GM20431 (cell line): ENCODE measurements around the gene NOVA2.

Experiments
- in situ Hi-C: fragments of 300-500 bp; cut with MseI, MboI; formaldehyde crosslinking; loops from one replicate; pipeline ENCODE4 v1.15.0; 2020; ENCODE audit warnings: low sequenced_read_pairs; ENCODE audit not compliant: unreplicated experiment

NOVA2 gene

DNA sequence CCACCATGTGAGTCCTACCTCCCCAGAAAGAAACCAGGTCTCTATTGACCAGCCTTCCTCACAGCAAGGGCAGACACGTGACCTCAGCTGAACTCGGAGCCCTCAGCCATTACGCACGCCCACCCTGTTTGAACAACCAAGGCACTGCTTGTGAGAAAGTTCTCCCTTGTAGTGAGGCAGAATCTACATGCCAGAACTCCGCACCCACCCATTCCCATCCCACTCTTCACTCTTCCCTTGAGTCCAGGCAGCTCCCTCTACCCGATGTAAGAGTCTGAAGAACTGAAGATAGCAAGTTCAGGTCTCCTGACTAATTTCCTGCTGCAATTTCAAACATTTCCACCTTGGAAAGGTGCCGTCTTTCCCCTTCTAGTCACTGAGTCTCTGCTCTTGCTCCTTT lies 6.4 kb downstream of the NOVA2 start:
- in situ Hi-C loops: no loop called here

- in situ Hi-C loops: no loop called here
These were observed 11.6 kb downstream of the NOVA2 start for GRCh38 chr19:45962021-45962420.

- in situ Hi-C loops: no loop called here
These were observed 12.9 kb downstream of the NOVA2 start for GRCh38 chr19:45960595-45961235.

DNA sequence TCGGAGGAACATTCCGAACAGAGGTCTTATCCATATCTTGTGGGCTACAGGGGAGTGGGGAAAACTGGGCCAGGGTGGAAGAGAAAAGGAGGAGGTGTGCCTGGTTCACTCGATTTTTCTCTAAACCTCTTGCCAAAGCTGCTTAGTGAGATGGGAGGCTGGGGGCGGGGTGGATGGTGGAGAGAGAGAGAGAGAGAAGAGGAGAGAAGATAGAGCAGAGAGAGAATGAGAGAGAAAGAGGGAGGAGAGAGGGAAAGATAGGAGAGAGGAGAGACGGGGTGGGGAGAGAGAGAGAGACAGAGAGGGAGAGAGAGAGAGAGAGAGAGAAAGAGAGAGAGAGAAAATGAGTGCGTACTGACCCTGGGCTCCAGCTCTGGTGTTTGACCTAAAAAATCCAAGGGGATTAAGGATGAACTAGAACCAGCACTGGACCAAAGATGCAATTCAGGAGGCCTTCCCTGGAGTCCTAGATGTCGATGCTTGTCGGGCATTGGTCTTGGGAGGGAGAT lies 14.1 kb downstream of the NOVA2 start:
- in situ Hi-C loops: no loop called here

GRCh38 chr19:45958769-45959516 lies 14.7 kb downstream of the NOVA2 start:
- in situ Hi-C loops: no loop called here

GRCh38 chr19:45958320-45958719 lies 15.3 kb downstream of the NOVA2 start:
- in situ Hi-C loops: no loop called here

DNA sequence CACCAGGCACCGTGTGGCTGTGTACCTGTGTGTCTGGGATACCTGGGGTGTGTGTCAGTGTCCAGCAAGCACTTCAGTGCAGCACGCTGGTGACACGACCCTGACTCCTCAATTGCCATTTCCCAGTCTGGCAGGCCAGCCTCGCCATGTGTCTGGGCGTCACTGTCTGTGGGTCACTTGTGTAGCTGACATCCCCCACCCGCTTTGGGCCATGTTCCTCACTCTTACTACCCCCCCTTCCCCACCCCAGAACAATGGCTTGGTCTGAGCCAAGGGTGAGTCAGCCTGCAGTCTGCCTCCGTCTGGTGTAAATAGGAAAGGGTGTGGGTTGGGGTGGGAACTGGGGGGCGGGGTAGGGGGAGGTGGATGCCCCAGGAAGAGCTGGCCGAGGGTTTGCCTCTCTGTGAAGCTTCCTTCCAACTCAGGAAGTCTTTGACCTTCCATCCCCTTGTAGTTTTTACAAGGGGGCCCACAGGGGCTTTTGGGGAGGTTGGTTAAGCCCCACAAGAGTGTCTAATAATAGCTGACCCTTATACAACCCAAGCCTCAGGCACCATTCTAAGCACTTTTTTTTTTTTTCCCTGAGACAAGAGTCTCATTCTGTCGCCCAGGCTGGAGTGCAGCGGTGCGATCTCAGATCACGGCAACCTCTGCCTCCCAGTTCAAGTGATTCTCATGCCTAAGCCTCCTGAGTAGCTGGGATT lies 17.6 kb downstream of the NOVA2 start:
- in situ Hi-C loops: no loop called here

- in situ Hi-C loops: no loop called here
These were observed 19.5 kb downstream of the NOVA2 start for GRCh38 chr19:45954156-45954555.

- in situ Hi-C loops: no loop called here
These were observed 20.0 kb downstream of the NOVA2 start for GRCh38 chr19:45953676-45954075.

DNA sequence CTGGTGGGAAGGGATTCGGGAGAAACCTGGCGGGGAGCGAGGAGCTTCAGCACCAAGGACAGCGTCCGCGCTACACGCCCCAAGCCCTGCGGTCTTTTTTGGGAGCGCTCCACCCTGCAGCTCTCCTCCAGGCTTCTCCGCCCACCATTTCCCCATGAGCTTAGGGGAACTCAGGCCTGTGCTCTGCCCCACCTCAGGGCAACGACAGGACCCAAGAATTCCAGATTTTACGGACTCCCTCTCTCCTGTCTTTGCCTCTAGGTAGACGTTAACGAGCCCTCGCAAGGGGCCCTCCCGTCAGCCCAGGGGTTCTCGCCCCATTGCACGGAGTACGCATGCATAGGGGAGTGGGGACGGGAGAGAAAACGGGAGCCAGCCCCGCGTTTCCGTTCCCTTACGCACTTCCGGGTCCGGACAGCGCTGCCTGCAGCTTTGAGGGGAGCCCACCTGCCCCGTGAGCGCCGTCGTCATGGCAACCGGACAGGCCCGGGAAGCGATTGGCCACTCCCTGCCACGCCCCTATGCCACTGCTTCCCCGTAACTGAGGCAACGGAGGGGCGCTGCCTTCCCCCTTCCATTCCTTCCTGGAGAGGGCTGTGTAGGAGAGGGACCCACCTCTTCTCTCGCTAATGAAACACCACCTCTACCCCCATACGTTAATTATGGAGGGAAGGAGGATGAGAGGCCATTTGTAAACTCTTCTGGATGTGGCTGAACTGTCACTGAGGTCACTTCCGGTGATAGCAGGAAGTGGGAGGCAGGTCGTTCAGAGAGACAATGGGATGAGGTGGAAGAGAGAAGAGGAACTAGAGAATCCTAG lies 20.8 kb downstream of the NOVA2 start:
- in situ Hi-C loops: no loop called here

- in situ Hi-C loops: no loop called here
These were observed 21.4 kb downstream of the NOVA2 start for GRCh38 chr19:45952341-45952685.

GRCh38 chr19:45947926-45948325 lies 25.7 kb downstream of the NOVA2 start:
- in situ Hi-C loops: no loop called here

GRCh38 chr19:45940515-45940805 lies 33.2 kb downstream of the NOVA2 start:
- in situ Hi-C loops: no loop called here

DNA sequence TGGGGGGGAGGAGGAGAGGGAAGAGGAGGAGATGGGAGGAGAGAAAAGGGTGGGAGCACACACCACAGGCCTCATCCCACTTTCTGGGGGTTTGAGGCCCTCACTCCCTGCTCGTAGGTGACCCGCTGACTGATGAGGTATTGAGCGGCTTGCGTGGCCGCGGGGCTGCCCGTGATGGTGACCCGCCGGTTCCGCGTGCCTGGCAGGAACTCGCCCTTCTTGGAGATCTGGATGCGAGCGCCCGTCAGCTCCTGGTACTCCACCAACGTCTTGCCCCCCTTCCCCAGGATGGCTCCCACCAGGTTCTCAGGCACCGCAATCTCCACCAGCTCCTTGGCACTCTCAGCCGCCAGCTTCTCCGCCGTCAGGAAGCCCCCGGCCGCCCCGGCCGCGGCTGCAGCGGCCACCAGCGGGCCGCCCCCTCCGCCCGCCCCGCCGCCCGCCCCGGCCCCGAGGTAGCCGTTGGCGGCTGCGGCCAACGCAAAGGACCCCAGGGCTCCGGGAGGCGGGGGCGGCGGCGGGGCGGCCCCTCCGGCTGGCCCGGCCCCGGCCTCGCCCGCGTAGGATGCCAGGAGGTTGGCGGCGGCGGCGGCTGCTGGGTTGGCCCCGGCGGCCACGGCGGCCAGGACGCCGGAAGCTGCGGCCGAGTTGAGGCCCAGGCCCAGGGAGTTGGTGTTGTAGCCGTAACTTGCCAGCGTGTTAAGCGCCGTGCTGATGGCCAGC lies 33.7 kb downstream of the NOVA2 start:
- in situ Hi-C loops: no loop called here

DNA sequence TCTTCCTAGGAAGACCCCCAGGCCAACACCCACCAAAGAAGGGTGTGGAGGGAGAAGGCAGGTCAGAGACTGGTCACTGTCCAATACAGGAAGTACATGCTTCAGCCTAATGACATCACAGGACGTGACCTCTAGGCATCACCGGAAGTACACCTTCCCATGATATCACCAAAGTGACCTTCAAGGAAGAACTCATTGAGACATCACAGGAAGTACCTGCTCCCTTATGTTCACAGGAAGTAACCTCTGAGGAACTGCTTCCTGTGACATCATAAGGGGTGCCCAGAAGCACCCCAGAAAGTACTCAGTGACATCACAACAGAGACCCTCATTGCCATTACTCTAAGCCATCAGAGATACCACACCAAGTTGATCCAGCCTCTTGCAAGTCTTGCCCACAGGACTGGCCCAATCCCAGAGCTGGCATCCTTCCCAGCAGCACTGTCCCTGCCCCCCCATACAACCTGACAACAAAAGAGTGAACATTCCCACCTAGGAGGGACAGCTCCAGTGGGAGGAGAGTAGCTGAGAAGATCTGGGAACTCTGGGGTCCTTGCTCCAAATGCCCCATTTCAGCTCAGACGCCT lies 34.8 kb downstream of the NOVA2 start:
- in situ Hi-C loops: no loop called here

DNA sequence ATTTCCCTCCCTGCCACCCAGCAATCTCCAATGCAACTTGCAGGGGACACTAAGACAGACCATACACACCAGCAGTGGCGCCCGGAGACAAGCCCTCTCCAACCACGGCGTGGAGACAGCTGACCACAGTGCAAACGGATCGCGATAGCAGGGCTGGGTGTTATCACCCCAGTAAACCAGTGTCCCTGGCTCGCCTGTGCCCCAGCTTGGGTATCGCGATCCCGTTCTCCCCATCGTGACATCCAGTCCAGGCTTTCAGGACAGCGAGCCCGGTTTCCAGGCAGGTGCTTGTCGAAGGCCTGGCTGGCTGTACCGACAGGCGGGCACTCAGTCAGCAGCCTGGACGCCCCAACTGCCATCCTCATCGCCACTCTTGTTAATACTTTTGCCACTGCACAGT lies 38.4 kb downstream of the NOVA2 start:
- in situ Hi-C loops: no loop called here

DNA sequence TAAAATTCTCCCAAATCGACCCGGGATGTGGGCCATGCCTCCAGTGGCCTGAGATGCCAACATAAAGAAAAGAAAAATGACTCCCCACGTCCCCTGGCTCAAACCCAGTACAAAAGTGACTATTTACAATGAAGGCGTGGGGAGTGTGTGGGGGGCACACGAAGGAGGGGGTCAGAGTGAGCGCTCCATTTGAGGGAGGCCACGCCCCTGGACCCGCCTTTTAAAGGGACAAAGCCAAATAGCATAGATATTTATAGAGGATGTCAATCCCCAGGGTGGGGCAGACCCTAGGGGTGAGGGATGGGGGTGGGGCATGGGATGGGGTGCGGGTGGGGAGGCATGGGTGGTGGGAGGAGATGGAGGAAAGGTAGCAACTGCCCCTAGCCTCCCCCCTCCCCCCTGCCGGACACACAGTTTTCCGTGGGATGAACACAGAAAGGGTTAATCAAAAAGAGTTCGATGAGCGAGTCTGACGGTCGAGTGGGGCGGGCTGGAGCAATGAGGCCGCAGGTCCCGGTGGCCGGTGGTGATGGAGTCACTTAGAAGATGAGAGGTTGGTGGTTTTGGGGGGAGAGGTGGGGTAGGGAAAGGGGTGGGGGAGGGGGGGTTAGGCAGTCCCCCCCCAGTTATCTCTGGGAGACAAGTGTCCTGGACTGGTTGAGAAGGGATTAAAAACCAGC lies 39.0 kb downstream of the NOVA2 start:
- in situ Hi-C loops: no loop called here

GRCh38 chr19:45933759-45934158 lies 39.9 kb downstream of the NOVA2 start:
- in situ Hi-C loops: no loop called here

DNA sequence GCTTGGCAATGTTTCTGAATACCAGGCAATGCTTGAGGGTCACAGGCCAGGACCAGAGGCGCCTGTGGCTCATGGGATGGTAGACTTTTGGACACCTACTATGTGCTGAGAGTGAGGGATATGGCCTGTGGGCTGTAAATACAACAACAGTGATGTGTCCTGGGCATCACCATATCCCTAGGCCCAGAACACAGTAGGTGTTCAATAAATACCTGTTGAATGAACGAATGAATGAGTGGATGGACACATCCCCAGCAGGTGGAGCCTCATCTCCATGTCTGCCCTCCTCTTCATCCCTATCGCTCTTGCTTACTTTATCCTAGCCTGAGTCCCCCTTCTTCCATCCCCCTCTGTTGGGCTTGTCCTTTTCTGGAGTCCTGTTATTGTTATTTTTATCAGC lies 42.6 kb downstream of the NOVA2 start:
- in situ Hi-C loops: no loop called here
